GM10248 (cell line): Measurements from ENCODE around the gene MUC12.
"Not testable (repeated sequence)": the region's sequence is repeated elsewhere in the genome, so short reads cannot be mapped to it uniquely, and the experiment has no call there.

Source experiments
- CTCF ChIA-PET: fragments of 300-600 bp; sonication (Branson Sonifier 250); formaldehyde crosslinking; extraction: SDS; loops from one replicate; lab custom pipeline; 2021; ENCODE audit warnings: antibody characterized with exemption; lab: Yijun Ruan, JAX
- POLR2A ChIA-PET: fragments of 350-650 bp; sonication (Branson Sonifier 250); formaldehyde crosslinking; extraction: SDS; loops from one replicate; lab custom pipeline; 2020; ENCODE audit warnings: antibody characterized with exemption; lab: Yijun Ruan, JAX
- DNase-seq: peaks from one replicate; pipeline ENCODE4 v3.0.0; 2012; ENCODE audit errors: extremely low spot score
- TF ChIP-seq, protein P1 (sequence below): IDR thresholded peaks from 2 replicates; pipeline ENCODE4 v1.5.1; 2012; ENCODE audit warnings: mild to moderate bottlenecking, low read depth; ENCODE audit errors: extremely low read depth, missing control alignments, control extremely low read depth

The MUC12 gene

DNA sequence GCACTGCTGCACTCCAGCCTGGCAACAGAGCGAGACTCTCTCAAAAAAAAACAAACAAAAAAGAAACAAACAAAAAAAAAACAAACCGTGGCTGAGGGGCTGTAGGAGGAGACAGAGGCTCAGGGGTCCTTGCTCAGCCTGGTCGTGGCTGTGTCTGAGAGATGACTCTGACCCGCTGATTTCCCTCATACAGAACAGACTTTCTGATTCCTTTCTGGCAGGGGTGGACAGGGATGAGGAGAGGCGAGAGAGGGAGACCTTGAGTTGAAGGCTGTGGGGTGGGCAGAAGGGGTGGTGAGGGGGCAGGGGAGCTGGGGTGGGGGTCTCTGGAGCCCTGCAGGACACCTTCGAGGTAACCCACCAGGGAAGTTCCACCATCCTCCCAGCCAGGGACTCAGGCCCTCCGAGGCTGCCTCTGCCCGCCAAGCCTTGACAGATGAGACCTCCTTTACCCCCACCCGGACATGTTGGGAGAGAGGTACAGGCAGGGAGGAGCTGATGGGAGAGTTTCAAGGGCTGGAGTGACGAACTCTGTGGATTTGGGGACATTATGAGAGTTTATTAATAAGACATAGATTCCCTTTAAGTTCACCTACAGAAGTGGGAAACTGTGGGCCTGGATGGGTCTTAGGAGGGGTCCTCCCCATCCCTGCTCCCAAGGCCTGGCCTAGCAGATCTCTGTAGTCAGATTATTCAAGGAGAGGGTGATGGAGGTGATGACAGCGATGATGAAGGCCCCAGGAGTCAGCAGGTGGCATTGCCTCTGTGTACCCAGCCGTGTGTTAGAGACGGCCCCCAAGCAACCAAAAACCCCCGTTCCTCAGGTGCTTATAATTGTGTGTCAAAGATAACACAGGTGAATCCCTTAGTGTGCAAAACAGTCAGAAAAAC is 2.0 kb downstream of the MUC12 start:
- POLR2A ChIA-PET: no interaction called here
- TF ChIP-seq, protein P1, sequence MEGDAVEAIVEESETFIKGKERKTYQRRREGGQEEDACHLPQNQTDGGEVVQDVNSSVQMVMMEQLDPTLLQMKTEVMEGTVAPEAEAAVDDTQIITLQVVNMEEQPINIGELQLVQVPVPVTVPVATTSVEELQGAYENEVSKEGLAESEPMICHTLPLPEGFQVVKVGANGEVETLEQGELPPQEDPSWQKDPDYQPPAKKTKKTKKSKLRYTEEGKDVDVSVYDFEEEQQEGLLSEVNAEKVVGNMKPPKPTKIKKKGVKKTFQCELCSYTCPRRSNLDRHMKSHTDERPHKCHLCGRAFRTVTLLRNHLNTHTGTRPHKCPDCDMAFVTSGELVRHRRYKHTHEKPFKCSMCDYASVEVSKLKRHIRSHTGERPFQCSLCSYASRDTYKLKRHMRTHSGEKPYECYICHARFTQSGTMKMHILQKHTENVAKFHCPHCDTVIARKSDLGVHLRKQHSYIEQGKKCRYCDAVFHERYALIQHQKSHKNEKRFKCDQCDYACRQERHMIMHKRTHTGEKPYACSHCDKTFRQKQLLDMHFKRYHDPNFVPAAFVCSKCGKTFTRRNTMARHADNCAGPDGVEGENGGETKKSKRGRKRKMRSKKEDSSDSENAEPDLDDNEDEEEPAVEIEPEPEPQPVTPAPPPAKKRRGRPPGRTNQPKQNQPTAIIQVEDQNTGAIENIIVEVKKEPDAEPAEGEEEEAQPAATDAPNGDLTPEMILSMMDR: no peak
- DNase-seq: no peak
- CTCF ChIA-PET: interaction anchor here (2.8 kb wide), 1 partner anchor 87 kb away, joined by 8 read pairs; no protein-coding TSS in a partner anchor

DNA sequence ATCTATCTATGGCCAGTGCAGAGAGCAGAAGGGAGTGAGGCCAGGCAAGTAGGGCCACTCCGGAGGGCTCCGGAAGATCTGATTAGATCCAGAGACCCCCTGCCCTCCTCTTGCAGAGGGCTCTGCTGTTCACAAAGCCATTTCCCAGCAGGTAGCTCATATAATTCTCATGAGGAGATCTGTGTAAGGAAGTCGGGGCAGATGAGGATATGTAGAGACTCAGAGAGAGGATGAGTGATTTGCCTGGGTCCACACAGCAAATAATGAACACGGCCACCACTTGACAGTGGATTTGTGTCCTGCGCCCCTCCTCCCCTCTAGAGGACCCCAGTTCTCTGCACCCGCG is 2.6 kb downstream of the MUC12 start:
- DNase-seq: no peak
- TF ChIP-seq, protein P1: no peak
- CTCF ChIA-PET: interaction anchor here (2.8 kb wide), 1 partner anchor 87 kb away, joined by 8 read pairs; no protein-coding TSS in a partner anchor
- POLR2A ChIA-PET: no interaction called here

DNA sequence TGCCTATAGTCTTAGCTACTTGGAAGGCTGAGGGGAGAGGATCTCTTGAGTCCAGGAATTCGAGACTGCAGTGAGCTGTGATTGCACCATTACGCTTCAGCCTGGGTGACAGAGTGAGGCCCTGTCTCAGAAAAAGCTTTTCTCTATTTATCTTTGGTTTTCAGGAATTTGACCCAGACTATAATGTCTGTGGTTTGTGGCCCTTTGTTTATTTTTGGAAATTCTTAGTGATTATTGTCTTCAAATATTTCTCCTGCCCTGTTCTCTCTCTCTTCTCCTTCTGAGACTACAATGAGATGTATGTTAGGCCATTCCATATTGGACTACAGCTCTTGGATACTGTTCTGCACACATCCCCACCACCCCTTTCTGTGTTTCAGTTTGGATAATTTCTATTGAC is 4.7 kb downstream of the MUC12 start:
- POLR2A ChIA-PET: no interaction called here
- TF ChIP-seq, protein P1: no peak
- CTCF ChIA-PET: interaction anchor here (2.2 to 2.5 kb wide), 2 partner anchors 8 to 16 kb away, joined by 5 to 8 read pairs; no protein-coding TSS in a partner anchor
- no peak for DNase-seq

DNA sequence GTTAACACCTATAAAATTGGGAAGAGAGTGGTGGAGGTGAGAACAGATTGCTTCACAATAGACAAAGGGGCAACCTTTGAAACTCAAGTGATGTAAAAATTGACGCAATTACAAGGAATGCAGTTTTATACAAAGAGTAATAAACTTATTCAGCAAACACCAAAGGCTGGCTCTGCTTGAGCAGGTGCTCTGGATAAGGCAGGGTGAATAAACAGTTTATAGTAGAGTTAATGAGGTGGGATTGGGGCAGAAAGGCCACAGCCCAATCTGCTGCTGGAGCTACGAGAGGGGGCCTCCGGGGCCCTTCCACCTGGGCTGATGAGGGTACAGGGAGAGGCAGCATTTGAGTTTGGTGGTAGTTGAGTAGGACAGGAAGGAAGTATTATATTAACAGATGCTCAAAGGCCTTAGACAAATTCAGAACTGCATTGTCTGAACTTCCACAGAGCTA is 6.0 kb downstream of the MUC12 start:
- ChIA-PET POLR2A (interaction anchor here (0.6 kb wide), 1 partner anchor 84 kb away, joined by 7 read pairs; no protein-coding TSS in a partner anchor), CTCF (interaction anchor here (1.7 to 2.5 kb wide), 3 partner anchors 10 to 83 kb away, joined by 4 to 8 read pairs (median 5); no protein-coding TSS in a partner anchor)
- TF ChIP-seq, protein P1: no peak
- DNase-seq: no peak

GRCh38 chr7:100978300-100978699 is 8.9 kb downstream of the MUC12 start:
- DNase-seq: no peak
- POLR2A ChIA-PET: no interaction called here
- TF ChIP-seq, protein P1: no peak
- CTCF ChIA-PET: interaction anchor here (1.3 to 2.8 kb wide), 2 partner anchors 12 to 13 kb away, joined by 3 to 9 read pairs; no protein-coding TSS in a partner anchor

DNA sequence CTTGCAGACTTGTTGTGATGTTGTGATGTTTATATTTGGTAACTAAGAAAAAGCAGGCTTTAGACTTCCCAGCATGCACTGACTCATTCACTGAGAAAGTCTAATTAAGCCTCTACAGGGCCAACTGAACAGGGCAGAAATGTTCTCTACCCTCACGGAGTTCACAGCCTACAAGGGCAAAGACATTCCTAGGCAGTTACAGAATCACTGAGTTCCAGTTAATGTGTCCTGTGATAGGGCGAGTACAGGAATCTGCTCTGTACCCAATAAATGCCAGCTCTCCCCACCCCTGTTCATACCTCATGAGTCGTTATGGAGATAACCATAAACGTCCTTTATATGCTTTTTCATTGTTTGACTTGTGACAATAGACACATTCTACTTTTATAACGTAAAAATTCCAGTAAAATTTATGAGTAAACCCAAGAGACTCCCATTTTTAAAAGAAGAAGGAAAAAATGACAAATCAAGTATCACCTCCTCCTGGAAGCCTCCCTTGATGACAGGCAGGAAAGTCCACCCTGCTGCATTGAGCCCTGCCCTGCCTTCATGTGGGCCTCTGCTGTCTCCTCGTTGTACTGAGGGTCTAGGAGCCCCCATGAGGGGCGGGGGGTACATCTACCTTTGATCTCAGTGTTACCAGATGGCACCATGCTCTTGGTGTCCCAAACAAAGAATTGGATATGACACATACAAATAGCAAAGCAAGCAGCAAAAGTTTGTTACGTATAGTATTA is 14.3 kb downstream of the MUC12 start:
- CTCF ChIA-PET: no interaction called here
- TF ChIP-seq, protein P1: no peak
- DNase-seq: no peak
- POLR2A ChIA-PET: no interaction called here

GRCh38 chr7:100984241-100984918 is 15.0 kb downstream of the MUC12 start:
- DNase-seq, POLR2A ChIA-PET, CTCF ChIA-PET: not testable (repeated sequence)

GRCh38 chr7:100985033-100985797 is 15.8 kb downstream of the MUC12 start:
- CTCF ChIA-PET, POLR2A ChIA-PET, DNase-seq: not testable (repeated sequence)
